Coronary artery (tissue), 2 donors: ENCODE results near the gene KRTAP12-3.
"Not testable (repeated sequence)": the region's sequence is repeated elsewhere in the genome, so short reads cannot be mapped to it uniquely, and the experiment has no call there.

Source experiments
- DNase-seq: peaks from one replicate; pipeline ENCODE4 v3.0.0-alpha.2; 2017; ENCODE audit warnings: low spot score
- H3K27ac ChIP-seq, 2 donors: fragments of 200-600 bp; sonication (generic); one replicate each; pipeline ENCODE4 v1.5.1; 2016 to 2019
- H3K4me3 ChIP-seq: fragments of 200-600 bp; sonication (generic); 2 replicates; pipeline ENCODE4 v1.5.1; 2016; ENCODE audit warnings: mild to moderate bottlenecking, moderate library complexity
- CTCF ChIP-seq: fragments of 200-600 bp; sonication (generic); IDR thresholded peaks from one replicate; pipeline ENCODE4 v1.5.1; 2019; ENCODE audit warnings: antibody characterized with exemption

Gene KRTAP12-3

GRCh38 chr21:44618504-44618903 is 39.2 kb upstream of the KRTAP12-3 start:
- DNase-seq, result no peak
- TF ChIP-seq CTCF, result no peak
- H3K4me3 ChIP-seq, result no peak overlapping the region
- no peak overlapping the region for H3K27ac ChIP-seq

GRCh38 chr21:44618909-44619308 is 38.8 kb upstream of the KRTAP12-3 start:
- Histone ChIP-seq H3K27ac (no peak overlapping the region), H3K4me3 (no peak overlapping the region)
- TF ChIP-seq CTCF, result no peak
- no peak for DNase-seq

GRCh38 chr21:44619886-44620285 is 37.8 kb upstream of the KRTAP12-3 start:
- Histone ChIP-seq H3K27ac (no peak overlapping the region), H3K4me3 (no peak overlapping the region)
- no peak for TF ChIP-seq CTCF
- DNase-seq, result no peak

DNA sequence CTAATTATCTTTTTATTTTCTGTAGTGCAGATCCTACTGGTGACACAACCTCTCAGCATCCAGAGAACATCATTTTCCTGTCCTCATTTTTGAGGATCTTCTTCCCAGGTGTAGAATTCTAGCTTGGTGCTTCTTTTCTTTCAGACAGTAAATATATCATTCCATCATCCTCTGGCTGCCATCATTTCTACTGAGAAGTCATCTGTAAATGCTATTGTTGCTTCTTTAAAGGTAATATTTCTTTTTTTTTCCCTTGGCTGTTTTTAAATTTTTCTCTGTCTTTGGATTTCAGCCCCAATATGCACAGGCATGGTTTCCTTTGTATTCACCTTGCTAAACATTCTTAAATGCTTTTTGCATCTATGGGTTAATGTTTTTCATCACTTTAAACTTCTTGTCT is 34.2 kb upstream of the KRTAP12-3 start:
- Histone ChIP-seq H3K4me3 (no peak overlapping the region), H3K27ac (no peak overlapping the region)
- no peak for DNase-seq
- no peak for TF ChIP-seq CTCF

DNA sequence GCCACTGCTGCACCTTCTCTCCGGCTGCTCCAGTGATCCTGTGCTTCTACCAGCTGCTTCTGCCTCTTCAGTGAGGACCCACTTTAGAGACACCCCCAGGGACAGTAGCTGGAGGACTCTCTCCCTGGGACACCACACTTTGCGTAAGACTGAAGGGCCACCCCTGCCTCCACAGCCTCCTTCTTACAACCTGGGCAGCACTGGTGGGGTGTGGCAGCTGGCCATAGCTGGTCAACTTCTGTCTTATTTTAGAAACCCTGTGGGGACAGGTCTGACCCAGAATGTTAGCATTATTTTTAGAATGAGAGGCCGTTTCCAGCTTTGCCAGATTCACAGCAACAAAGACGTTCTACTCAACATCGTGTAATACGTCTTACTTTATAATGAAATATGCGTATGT is 32.0 kb upstream of the KRTAP12-3 start:
- DNase-seq, result peak; percentile 46
- Histone ChIP-seq H3K27ac (no peak overlapping the region), H3K4me3 (no peak overlapping the region)
- TF ChIP-seq CTCF, result no peak

- no peak overlapping the region for H3K27ac ChIP-seq
- no peak overlapping the region for H3K4me3 ChIP-seq
- no peak for TF ChIP-seq CTCF
- DNase-seq, result peak; percentile 35
Measured at GRCh38 chr21:44626262-44626661, 31.5 kb upstream of the KRTAP12-3 start.

DNA sequence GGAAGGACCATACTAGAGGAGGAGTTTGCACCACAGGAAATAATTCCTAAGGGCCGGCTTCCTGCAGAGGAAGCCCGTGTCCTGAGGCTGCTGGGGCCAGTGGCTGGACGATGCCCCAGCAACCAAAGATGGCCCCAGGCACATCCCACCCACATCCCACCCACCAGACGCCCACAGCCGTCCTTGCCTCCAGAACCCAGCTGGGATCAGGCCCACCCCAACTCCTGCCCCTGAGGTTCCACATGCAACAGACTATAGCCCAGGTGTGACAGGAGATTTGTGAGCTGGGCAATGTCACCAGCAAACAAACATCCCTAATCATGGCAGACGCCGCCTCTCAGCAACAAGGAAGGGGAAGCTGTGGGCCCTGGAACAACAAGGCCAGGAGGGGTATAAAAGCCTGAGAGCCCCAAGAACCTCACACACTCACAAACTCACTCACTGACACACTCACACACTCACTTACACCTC is 31.0 kb upstream of the KRTAP12-3 start, which contains the start of gene KRTAP10-9:
Gene KRTAP10-9 (plus strand): TSS at position 421 of the 471 bp plus-strand sequence. CDS start 79 bp downstream, outside the sequence.
- DNase-seq, result peak; percentile 55
- H3K4me3 ChIP-seq, result no peak within 1 kb of the TSS
- H3K27ac ChIP-seq, result no peak within 1 kb of the TSS
- no peak for TF ChIP-seq CTCF

GRCh38 chr21:44627181-44627822 is 30.4 kb upstream of the KRTAP12-3 start:
- H3K4me3 ChIP-seq, H3K27ac ChIP-seq: not testable (repeated sequence)
- DNase-seq, result peak; percentile 43

GRCh38 chr21:44627831-44628233 is 29.9 kb upstream of the KRTAP12-3 start:
- not testable (repeated sequence) for H3K4me3 ChIP-seq, DNase-seq, H3K27ac ChIP-seq
